Renal cortical epithelial cell (primary cell): Measurements from ENCODE around the gene NUP93. TPM values are rescaled to one million over a fixed set of nuclear protein-coding genes. Genes with fewer than 3 reads are reported as not detected.
A peak's percentile ranks its signal among the peaks of the same experiment; 100 is the strongest.

ENCODE experiments used
- DNase-seq: peaks from one replicate; pipeline ENCODE4 v3.0.0-alpha.2; 2011; ENCODE audit warnings: low read depth
- total RNA-seq: library from RNA; depleted of rRNA; stranded (reverse); fragments of >200 nt; gene quantifications from 2 replicates; pipeline ENCODE4 v1.2.3, GENCODE V29; 2014

Gene NUP93
- total RNA-seq, 1 donor from 2014 or later: 72.3 TPM

GRCh38 chr16:56848955-56849689, 119.2 kb downstream of the NUP93 start:
- DNase-seq: peak; percentile 88

- DNase-seq: peak; percentile 93
These were observed 120.1 kb downstream of the NUP93 start for GRCh38 chr16:56849690-56850680.

GRCh38 chr16:56851671-56852400, 121.9 kb downstream of the NUP93 start:
- DNase-seq: no peak

GRCh38 chr16:56852401-56852730, 122.4 kb downstream of the NUP93 start:
- no peak for DNase-seq

GRCh38 chr16:56852968-56853367, 123.0 kb downstream of the NUP93 start:
- DNase-seq: no peak

GRCh38 chr16:56855201-56855600, 125.3 kb downstream of the NUP93 start:
- no peak for DNase-seq

GRCh38 chr16:56855946-56856345, 126.0 kb downstream of the NUP93 start:
- DNase-seq: no peak

GRCh38 chr16:56856876-56857447, 127.0 kb downstream of the NUP93 start:
- no peak for DNase-seq

- DNase-seq: no peak
These were observed 128.4 kb downstream of the NUP93 start for GRCh38 chr16:56858374-56858773.

GRCh38 chr16:56859636-56860035, 129.7 kb downstream of the NUP93 start:
- DNase-seq: no peak

GRCh38 chr16:56860226-56861020, 130.5 kb downstream of the NUP93 start:
- no peak for DNase-seq

- DNase-seq: peak; percentile 28
These were observed 131.2 kb downstream of the NUP93 start for GRCh38 chr16:56861092-56861610.

- DNase-seq: no peak
These were observed 131.8 kb downstream of the NUP93 start for GRCh38 chr16:56861756-56862155.

- no peak for DNase-seq
These were observed 132.8 kb downstream of the NUP93 start for GRCh38 chr16:56862776-56863175.

- no peak for DNase-seq
These were observed 135.0 kb downstream of the NUP93 start, which contains the start of gene SLC12A3 for GRCh38 chr16:56864960-56865359. Gene SLC12A3, plus strand, starts transcription at chr16:56865207. Its CDS starts 29 bp downstream, at chr16:56865236.

GRCh38 chr16:56865394-56866062, 135.6 kb downstream of the NUP93 start:
- no peak for DNase-seq

- peak; percentile 72 for DNase-seq
These were observed 137.3 kb downstream of the NUP93 start for GRCh38 chr16:56866955-56867830.

- DNase-seq: no peak
These were observed 138.2 kb downstream of the NUP93 start for GRCh38 chr16:56868175-56868574.

- DNase-seq: peak; percentile 53
These were observed 138.8 kb downstream of the NUP93 start for GRCh38 chr16:56868766-56869165.
